NCI-H526 (cell line): ENCODE measurements around the gene ADORA2B.
"Not testable (repeated sequence)": the region's sequence is repeated elsewhere in the genome, so short reads cannot be mapped to it uniquely, and the experiment has no call there.

Source experiments
- DNase-seq, 2 experiments: peaks; one replicate each; lab custom pipeline; 2025; lab: John Stamatoyannopoulos, UW

Gene ADORA2B

DNA sequence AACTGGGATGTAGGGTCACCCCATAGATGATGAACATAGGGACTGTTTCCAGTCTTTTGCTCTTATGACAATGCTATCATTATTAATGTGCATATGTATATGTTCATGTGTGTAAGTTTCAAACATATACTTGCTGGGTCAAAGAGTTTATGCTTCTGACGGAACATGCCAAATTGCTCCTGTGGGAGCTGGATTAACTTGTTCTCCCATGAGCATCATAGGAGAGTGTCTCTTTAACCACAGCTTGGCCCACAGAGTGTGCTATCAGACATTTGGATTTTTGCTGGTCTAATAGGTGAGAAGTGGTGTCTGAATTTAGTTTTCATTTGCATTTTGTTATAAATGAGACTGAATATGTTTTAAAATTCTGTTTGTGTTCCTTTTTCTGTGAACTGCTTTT lies 22.3 kb upstream of the ADORA2B start:
- no peak for DNase-seq

DNA sequence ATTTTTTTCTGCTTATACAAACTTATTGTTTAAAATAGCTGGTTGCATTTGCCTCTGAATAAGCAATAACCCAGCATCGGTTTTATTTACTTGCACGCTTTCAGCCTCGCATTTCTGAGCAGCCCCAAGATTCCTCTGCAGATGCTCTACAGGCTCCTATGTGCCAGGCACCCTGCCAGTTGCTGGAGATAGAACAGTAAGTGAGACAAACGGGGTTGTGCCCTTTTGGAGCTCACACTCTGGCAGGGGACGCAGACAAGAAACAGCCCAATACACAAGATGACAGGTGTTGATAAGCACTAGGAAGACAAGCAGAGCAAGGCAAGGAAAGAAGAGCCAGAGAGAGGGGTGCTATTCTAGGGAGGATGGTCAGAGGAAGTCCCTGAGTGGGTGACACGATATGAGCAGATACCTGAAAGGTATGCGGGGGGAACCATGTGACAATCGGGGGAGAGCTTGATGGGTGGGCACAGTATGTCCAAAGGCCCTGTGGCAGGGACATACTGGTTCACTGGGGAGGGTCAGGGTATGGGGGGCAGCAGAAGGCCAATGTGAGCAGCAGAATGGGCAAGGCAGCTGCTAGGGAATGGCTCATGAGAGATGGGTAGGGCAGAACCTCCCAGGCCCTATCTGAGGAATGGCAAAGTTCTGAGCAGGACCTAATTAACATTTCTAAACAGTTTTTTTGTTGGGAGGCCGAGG lies 18.7 kb upstream of the ADORA2B start:
- DNase-seq: no peak

DNA sequence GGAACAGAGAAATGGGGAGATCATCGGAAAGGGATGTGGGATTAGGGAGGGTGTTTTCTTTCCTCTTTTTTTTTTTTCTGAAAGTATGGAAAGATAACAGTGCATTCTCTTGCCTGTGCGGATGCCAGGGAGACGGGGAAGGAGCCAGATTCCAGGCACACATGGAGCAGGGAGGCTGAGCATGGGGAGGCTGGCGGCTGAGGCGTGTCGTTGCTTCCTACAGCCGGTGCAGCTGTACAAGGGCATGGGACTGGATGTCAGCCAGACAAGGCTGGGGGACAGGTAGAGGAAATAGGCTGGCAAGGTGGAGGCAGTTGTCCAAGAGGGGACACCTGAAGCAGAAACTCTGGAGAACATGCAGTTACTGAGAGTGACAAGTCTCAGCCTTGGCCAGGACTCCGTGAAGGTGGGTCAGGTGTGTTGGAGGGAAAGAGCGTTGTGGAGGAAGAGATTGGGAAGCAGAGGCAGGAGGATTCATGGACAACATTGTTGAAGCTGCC lies 16.6 kb upstream of the ADORA2B start:
- no peak for DNase-seq

DNA sequence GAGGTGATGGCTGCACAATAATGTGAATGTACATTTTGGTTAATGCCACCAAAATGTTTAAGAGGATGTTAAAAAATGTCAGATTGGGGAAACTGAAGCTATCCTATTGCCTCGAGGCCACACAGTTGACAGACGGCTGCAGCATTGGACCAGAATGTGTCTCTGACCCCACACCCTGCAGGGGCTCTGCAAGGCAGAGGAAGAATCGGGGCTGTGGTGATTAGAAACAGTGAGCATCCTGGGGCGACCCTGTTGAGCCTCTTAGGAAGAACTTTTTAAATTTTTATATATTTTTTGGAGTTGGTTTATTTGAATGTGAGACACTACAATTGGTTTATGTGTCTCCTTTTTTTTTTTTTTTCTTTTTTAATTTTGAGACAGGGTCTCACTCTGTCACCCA lies 15.0 kb upstream of the ADORA2B start:
- no peak for DNase-seq

DNA sequence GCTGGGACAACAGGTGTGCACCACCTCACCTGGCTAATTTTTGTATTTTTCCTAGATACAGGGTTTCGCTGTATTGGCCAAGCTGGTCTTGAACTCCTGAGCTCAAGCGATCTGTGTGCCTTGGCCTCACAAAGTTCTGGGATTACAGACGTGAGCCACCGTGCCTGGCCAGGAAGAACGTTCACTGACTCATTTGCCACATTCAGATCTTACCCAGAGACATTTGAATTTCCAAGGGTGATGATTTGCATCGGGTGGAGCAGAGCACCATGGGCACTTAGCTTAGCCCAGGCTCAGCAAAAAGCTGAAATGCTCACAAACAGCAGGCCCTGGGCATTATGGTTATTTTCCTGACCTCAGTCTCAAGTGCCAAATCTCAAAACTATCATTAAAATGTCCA lies 14.5 kb upstream of the ADORA2B start:
- peak; percentile 62 to 71 for DNase-seq

DNA sequence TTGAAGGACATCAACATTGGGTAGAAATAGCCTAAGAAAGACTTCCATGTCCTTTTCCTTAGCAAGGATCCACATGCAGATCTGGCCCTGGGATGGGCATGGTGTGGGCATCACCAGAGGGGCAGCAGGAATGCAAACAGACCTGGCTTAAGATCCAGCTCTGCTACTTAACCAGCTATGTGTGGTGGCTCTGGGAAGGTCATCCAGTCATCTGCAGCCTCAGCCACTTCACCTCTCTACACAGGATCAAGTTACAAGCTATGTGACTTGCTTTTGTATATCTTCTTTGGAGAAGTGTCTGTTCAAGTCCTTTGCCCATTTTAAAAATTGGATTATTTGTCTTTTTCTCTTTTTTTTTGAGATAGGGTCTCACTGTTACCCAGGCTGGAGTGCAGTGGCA lies 13.5 kb upstream of the ADORA2B start:
- DNase-seq: no peak

DNA sequence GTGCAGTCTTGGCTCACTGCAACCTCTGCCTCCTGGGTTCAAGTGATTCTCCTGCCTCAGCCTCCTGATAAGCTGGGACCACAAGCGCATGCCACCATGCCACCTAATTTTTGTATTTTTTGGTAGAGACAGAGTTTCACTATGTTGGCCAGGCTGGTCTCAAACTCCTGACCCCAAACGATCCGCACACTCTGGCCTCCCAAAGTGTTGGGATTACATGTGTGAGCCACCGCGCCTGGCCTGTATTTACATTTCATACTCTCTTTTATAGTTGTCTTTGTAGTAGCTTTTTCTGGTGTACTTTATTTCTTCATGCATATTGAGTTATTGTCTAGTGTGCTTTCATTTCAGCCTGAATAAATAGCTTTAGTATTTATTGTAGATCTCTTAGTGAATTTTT lies 10.1 kb upstream of the ADORA2B start:
- no peak for DNase-seq

DNA sequence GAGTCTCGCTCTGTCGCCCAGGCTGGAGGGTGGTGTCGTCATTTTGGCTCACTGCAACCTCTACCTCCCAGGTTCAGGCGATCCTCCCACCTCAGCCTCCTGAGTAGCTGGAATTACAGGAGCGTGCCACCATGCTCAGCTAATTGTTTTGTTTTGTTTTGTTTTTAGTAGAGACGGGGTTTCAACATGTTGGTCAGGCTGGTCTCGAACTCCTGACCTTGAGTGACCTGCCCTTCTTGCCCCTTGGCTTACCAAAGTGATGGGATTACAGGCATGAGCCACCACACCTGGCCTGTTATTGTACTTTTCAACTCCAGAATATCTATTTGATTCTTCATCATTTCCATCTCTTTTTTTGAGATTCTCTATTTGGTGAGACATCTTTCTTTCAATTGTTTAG lies 9.0 kb upstream of the ADORA2B start:
- no peak for DNase-seq

DNA sequence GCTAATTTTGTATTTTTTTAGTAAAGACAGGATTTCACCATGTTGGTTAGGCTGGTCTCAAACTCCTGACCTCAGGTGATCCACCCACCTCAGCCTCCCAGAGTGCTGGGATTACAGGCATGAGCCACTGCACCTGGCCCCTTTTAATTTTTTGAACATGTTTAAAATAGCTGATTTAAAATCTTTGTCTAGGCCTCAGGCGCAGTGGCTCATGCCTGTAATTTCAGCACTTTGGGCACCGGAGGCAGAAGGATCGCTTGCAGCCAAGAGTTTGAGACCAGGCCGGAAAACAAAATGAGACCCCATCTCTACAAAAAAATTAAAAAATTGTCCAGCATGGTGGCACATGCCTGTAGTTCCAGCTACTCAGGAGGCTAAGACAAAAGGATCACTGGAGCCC lies 8.4 kb upstream of the ADORA2B start:
- DNase-seq: not testable (repeated sequence)

DNA sequence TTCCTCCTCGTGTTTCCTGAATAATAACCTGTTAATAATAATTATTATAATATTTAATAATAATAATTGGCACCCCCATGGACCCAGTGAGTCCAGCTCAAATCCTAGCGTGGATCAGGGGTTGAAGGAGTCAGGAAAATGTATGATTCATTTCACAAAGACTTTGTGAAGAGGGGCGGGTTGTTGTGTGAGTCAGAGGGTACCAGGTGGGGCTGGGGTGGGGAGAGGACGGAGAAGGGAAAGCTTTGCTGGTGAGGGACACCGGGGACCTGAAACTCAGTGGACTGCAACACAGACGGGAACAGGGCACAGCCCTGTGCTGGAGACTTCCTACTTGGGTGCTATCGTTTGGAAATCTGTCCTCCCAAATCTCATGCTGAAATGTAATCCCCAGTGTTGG lies 3.1 kb upstream of the ADORA2B start:
- DNase-seq: no peak

DNA sequence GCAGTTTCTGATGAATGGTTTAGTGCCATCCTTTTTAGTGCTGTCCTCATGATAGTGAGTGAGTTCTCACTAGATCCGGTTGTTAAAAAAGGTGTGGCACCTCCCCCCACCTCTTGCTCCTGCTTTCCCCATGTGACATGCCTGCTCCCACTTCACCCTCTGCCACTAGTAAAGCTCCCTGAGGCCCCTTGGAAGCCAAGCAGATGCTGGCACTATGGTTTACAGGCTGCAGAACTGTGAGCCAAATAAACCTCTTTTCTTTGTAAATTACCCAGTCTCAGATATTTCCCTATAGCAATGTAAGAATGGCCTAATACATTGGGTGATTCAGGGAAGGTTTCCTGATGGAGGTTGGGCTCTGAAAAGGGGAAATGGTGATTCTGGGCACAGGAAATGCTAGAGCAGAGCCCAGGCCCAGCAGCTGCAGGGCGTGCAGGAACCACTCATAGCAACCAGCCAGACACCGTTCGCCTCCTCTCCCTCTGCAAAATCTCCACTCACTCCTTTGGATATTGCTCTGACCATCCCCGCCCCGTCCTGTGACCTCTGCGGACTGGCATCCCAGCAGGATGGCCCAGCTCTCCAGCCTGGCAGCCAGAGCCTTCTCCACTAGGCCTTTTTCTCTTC lies 2.6 kb upstream of the ADORA2B start:
- DNase-seq: no peak

DNA sequence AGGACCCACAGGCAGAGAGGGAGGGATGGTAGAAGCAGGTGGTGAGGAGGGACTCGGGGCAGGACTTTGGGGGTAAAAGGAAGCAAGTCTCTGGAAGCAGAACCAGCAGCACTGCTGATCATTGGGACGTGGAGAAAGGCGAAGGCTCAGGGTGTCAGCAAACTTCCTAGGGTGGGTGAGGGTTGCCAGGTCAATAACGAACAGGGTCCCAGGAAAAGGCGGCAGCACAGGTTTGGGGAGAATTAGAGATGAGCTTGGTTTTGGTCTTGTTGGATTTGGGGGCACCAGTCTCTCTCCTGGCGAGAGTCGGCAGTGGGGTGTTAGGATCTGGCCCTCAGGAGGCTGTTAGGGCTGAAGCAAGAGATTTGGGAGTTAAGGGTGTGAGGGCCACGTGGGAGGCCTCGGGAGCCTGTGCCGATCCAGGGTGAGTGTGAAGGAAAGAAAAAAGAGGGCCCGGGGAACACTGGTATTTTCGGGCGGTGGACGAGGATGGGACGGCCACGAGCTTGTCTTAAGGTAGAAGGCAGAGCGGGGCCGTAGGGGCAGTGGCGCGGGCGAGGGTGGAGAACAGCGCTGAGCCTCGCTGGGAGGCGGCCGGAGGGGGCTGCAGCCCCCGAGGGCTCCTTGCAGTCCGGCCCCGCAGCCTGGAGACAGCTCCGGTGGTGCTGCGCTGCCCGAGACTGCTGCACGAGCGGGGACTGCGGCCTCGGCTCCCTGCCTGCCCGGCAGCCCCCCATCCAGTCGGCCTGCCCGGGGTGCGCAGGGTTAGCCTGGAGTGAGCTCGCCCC lies 765 bp upstream of the ADORA2B start:
- DNase-seq: no peak

DNA sequence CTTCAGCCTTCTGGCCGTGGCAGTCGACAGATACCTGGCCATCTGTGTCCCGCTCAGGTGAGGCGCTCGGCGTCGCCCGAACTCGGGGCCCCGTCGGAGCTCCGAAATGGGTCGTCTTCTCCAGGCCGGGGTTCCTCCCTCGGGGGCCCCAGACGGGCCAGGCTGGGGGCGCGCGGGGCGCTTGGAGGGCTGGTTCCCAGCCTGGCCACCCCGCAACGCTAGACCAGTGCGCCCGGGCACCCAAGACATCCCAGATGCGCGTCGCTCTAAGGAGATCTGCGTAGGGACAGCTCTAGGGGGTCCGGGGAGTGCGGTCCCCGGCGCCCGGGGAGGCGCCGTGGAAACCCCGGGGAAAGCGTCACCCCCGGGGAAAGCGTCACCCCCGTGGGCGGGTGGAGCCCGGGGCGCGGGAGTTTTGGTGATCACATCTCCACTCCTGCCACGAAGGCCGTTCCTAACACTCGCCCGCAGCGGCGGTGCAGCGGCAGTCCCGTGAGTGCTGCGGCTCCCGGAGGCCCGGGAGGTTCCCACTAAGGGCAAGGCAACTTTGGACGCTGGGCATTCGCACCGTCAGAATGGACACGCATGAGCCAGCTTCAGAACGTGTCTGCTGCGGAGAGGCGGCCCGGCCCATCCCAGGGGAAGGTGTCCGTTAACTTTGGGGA lies 729 bp downstream of the ADORA2B start:
- peak in 1 of 2 experiments; percentile 34 for DNase-seq

DNA sequence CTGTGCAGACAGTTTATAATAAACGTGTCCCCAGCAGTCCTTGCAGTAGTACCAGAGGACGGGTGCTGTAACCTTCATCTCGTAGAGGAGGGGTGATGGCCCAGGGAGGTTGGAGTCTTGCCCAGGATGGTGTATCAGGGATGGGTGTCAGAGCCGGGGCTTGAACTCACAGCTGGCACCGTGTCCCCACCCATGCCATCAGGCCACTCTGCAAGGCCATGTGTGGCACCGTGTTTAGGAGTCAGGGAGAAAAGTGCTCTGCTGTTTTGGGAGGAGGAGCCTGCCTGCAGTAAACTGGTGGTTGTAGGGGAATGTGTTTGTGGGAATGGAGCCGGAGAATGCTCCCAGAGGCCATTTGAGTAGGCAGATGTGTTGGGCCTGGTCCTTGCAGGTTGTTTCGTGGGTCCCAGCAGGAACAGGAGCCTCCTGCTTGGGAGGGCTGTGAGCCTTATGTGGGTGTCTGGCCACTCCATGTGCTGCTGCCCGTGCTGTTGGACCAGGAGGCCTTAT lies 1.7 kb downstream of the ADORA2B start:
- no peak for DNase-seq

DNA sequence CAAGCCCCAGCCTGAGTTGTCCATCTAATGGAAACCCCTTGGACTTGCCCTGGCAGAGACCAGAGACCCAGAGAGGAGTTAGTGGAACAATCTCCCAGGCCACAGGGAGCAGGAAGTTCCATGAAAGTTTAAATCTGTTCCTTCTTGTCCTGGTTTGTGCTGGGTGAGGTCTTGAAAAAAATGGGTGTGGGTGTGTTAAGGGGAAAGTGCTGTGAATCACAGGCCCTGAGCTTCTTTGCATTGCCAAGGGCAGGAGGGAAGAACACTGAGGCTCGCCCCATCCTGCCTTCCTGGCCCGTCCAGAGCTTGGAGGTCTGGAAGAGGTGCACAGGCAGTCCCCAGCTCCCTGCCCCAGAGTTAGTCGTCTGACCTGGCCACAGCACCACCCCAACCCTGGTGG lies 2.3 kb downstream of the ADORA2B start:
- DNase-seq: no peak

DNA sequence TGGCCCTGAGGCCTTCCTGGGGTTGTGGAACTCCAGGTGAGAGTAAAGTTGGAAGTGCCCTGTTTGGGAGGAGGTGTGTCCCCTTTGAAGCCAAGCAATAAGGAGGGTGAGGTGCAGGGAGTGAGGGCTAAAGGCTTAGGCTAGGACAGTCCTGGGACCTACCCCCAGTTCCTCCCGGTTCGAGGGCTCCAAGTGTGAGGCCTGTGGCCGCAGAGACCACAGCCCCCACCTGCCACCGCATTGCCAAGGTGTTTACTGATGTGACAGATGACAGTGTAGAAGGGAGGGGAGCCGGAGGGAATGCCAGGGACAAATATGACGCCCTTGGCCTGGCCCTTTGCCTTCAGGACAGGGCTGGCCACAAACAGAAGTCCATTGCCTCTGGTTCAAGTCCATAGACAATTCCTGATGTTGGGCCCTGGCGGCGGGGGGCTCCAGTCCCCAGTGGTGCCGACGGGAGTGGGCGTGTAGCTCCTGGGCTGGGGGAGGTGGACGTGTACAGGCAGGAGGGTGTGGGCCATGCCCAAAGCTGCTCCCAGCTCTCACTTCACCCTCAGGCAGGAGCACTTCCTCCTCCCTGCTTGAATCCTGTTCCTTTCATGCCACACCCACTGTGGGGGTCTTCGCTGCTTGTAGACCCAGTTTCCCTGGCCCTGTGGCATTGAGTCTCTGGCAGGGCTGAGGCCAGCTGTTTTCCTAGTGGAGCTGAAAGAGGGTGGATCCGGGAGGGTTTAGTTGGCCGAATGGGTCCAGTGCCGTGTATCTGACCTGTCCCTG lies 3.2 kb downstream of the ADORA2B start:
- DNase-seq: no peak

DNA sequence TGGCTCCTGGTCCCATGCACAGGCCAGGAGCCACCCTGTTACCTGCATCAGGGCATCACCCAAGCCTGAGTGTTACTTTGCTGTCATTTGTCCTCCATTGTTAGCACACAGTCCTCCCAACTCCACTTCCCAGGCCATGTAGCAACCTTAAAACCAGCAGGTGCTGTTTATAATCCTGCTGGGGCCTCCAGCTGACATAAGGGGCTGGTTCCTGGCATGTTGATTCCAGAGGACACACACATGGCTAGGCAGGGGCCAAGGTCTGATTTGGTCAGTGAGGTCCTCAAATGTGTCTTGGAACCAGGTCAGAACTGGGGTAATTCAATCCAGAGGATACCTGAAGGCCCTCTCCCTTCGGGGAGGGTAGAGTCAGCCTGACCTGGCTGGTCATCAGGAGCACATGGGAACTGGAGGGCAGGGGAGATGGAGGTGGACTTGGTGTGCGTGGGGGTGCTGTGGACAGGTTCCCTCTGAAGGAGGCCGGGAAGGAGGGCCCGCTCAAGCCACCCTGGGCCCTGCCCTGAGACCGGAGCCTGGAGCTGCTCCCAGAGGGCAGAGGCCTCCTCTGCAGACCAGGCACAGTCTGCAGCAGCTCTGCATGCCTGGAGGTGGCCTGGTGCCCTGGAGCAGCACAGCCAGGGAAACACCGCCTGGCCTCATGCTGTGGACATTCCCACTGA lies 6.6 kb downstream of the ADORA2B start:
- DNase-seq: no peak

DNA sequence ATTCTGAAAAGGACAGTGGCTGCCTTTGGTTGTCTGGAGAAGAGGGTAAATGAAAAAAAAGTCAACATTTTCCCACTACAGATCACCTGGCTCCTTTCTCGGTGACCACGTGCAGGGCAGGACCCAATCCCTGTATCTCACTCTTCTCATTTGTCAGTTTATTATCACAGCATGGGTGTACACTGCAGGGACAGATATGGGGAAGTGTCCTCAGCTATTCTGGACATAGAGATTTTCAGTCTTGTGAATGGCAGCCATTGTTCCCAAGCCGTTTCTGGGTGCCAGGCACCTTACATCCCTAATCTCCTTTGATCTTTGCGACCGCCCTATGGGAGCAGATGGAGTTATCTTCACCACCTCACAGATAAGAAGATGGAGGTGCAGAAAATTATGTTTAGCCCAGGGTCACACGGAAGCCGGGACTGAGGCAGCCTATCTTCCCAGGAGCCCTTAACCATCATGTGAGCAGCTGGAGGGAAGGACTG lies 7.2 kb downstream of the ADORA2B start:
- DNase-seq: no peak

DNA sequence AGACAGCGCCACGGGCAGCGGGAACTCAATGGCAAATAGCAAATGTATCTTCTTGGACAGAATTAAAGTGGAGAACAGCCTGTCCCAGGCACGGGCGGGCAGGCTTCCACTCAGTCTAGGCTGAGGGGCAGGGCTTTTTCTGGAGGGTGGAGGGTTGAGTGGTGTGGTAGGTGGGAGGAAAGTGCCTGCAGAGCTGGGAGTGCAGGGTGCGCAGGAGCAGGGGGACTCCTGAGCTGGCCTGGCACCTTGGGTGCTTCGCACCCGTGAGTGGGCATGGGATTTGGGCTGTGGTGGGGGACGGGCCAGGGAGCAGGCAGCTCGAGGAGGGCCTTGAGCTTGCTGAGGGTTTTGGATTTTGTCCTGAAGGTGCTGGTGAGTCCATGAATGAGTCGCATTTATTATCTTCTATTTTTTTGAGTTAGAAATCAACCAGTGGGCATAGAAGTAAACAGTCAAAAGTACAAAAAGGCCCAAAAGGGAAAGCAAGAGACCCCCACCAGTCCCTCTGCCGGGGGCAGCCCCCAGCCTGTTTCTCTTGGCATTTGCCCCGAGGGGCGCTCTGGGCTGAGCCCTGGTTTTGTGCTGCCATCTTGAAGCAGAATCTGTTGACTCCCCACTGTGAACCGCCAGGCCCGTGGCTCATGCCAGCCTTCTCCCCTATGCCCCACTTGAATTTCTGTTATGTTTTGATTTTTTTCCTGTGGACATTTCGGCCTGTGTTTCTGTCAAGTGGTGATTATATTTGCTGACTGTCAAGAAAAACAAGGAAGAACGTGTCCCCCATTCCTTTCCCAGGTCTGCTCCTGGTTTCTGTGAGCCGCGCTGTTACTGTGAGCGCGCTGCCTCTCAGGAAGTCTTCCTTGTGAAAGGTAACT lies 8.2 kb downstream of the ADORA2B start:
- DNase-seq: no peak

DNA sequence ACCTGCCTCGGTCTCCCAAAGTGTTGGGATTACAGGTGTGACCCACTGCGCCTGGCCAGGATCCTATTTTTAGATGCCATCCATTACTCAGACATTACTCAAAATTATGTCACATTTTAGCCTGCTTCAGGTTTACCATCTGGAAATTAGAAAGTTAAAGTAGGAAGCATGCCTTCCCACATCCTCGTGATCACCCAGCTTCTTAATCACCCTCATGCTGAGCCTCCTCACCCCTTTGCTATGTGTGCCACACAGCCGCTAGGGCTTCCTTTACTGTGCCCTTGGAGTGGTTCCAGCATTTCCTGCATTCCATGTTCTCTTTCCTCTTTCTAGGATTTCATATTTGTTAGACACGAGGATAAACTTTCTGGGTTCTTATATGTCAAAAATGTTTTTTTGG lies 9.3 kb downstream of the ADORA2B start:
- no peak for DNase-seq
